Fibroblast of lung (primary cell): ENCODE results near the gene NT5DC4. TPM values are rescaled to one million over a fixed set of nuclear protein-coding genes. Genes with fewer than 3 reads are reported as not detected.

Source experiments
- DNase-seq, 2 donors: peaks; one replicate each; pipeline versions ENCODE4 v3.0.0 to v3.0.0-alpha.2; 2010; ENCODE audit warnings: low read depth in 2 of 2
- H2AFZ ChIP-seq: 2 replicates; pipeline ENCODE4 v1.5.1; 2012; ENCODE audit warnings: low read length, control low read depth, inconsistent platforms
- H3K27ac ChIP-seq: 2 replicates; pipeline ENCODE4 v1.5.1; 2011; ENCODE audit warnings: low read length, control low read depth; ENCODE audit not compliant: insufficient read depth
- H3K27me3 ChIP-seq: 2 replicates; pipeline ENCODE4 v1.5.1; 2011; ENCODE audit warnings: mild to moderate bottlenecking, low read length; ENCODE audit not compliant: control insufficient read depth, insufficient read depth
- H3K36me3 ChIP-seq: 2 replicates; pipeline ENCODE4 v1.5.1; 2011; ENCODE audit warnings: low read length; ENCODE audit not compliant: control insufficient read depth, insufficient read depth
- H3K4me1 ChIP-seq: 2 replicates; pipeline ENCODE4 v1.5.1; 2011; ENCODE audit warnings: low read length; ENCODE audit not compliant: control insufficient read depth, insufficient read depth; ENCODE audit errors: extremely low read depth
- H3K4me2 ChIP-seq: 2 replicates; pipeline ENCODE4 v1.5.1; 2011; ENCODE audit warnings: low read length, control low read depth; ENCODE audit not compliant: insufficient read depth; ENCODE audit errors: extremely low read depth
- H3K4me3 ChIP-seq, 4 experiments: fragments of 200-600 bp in 1 of 4; sonication (generic) in 1 of 4; replicated peaks in 1 of 4; 2 replicates each; pipeline ENCODE4 v1.5.1; 2011 to 2016; ENCODE audit warnings: low read length in 4 of 4, low read depth in 3 of 4, mild to moderate bottlenecking in 3 of 4, control low read depth in 2 of 4, inconsistent platforms in 1 of 4, mixed read lengths in 1 of 4; ENCODE audit not compliant: insufficient read depth in 1 of 4; ENCODE audit errors: control extremely low read depth in 1 of 4
- H3K79me2 ChIP-seq: 2 replicates; pipeline ENCODE4 v1.5.1; 2012; ENCODE audit warnings: mild to moderate bottlenecking, low read length, inconsistent platforms; ENCODE audit not compliant: control insufficient read depth, insufficient read depth
- H3K9ac ChIP-seq: 2 replicates; pipeline ENCODE4 v1.5.1; 2011; ENCODE audit warnings: mild to moderate bottlenecking, low read length, control low read depth; ENCODE audit not compliant: insufficient read depth
- H3K9me3 ChIP-seq: 2 replicates; pipeline ENCODE4 v1.5.1; 2012; ENCODE audit warnings: low read depth, low read length; ENCODE audit not compliant: control insufficient read depth, insufficient read depth
- H4K20me1 ChIP-seq: 2 replicates; pipeline ENCODE4 v1.5.1; 2011; ENCODE audit warnings: low read length; ENCODE audit not compliant: control insufficient read depth, insufficient read depth; ENCODE audit errors: extremely low read depth
- EZH2 ChIP-seq: IDR thresholded peaks from 2 replicates; pipeline ENCODE4 v1.5.1; 2012; ENCODE audit warnings: low read length, control low read depth, mild to moderate bottlenecking; ENCODE audit errors: missing control alignments
- polyA plus RNA-seq, 2 donors: library from polyadenylated mRNA; depleted of rRNA in 1 of 2; stranded (reverse) in 1 of 2; unstranded in 1 of 2; fragments of >200 nt; gene quantifications; 2 replicates each; pipeline ENCODE4 v1.2.1, GENCODE V29; 2011 to 2012; ENCODE audit warnings: missing spikeins in 1 of 2
- total RNA-seq: library from RNA; depleted of rRNA; stranded (reverse); fragments of >200 nt; gene quantifications from 2 replicates; pipeline ENCODE4 v1.2.1, GENCODE V29; 2014
- TF ChIP-seq, protein P1 (sequence below), 2 donors: IDR thresholded peaks in 1 of 2; conservative IDR thresholded peaks in 1 of 2; 1 replicate in 1 of 2; 2 replicates in 1 of 2; pipeline ENCODE4 v1.5.1; 2011 to 2012; ENCODE audit warnings: low read length in 2 of 2, control low read depth in 1 of 2, inconsistent platforms in 1 of 2, low read depth in 1 of 2, mild to moderate bottlenecking in 1 of 2

Gene NT5DC4
- total and polyA plus RNA-seq, 2 donors (not counting 1 experiment from before 2014, with no cell fraction given), result not detected

DNA sequence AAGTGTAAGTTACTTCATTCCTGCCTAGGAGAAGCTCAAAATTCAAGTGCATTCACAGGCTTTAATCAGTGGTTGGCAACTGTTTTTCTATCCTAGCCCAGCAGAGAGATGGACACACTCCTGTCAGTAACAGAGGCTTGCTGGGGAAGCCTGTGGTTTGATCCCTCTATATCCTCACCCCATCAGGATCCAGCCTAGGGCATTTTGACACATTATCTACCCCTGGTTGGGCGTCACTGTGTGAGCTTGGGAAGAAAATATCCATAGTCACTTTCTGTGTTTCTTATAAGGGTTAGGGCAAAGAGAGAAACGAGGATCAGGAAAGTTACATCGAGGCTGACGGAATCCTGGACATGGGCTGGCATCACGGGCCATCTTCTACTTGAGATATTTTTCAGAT, 10.0 kb downstream of the NT5DC4 start:
- Histone ChIP-seq H3K36me3 (no peaks in the 10 kb centered on the region), H3K9me3 (no peaks in the 10 kb centered on the region), H3K4me3 (no peak overlapping the region), H3K4me2 (no peak overlapping the region), H3K27me3 (no peaks in the 10 kb centered on the region), H3K27ac (no peak overlapping the region), H3K9ac (no peak overlapping the region), H4K20me1 (no peaks in the 10 kb centered on the region), H3K4me1 (peaks cover 2% of the 10 kb centered on the region), H2AFZ (no peak overlapping the region), H3K79me2 (no peaks in the 10 kb centered on the region)
- TF ChIP-seq, protein P1, sequence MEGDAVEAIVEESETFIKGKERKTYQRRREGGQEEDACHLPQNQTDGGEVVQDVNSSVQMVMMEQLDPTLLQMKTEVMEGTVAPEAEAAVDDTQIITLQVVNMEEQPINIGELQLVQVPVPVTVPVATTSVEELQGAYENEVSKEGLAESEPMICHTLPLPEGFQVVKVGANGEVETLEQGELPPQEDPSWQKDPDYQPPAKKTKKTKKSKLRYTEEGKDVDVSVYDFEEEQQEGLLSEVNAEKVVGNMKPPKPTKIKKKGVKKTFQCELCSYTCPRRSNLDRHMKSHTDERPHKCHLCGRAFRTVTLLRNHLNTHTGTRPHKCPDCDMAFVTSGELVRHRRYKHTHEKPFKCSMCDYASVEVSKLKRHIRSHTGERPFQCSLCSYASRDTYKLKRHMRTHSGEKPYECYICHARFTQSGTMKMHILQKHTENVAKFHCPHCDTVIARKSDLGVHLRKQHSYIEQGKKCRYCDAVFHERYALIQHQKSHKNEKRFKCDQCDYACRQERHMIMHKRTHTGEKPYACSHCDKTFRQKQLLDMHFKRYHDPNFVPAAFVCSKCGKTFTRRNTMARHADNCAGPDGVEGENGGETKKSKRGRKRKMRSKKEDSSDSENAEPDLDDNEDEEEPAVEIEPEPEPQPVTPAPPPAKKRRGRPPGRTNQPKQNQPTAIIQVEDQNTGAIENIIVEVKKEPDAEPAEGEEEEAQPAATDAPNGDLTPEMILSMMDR (conservative IDR thresholded peaks at IDR 0.05 in 1 of 2, IDR thresholded peaks at IDR 0.05 in 1 of 2; ENCODE audit: low read depth in 1 of 2, low read length in 2 of 2), result no peak
- no peak for TF ChIP-seq EZH2
- DNase-seq, result no peak

GRCh38 chr2:112731479-112731878, 10.7 kb downstream of the NT5DC4 start:
- DNase-seq, result no peak
- Histone ChIP-seq H3K27ac (no peak overlapping the region), H3K4me2 (no peak overlapping the region), H3K36me3 (no peaks in the 10 kb centered on the region), H4K20me1 (no peaks in the 10 kb centered on the region), H2AFZ (no peak overlapping the region), H3K9me3 (no peaks in the 10 kb centered on the region), H3K27me3 (no peaks in the 10 kb centered on the region), H3K79me2 (no peaks in the 10 kb centered on the region), H3K9ac (no peak overlapping the region), H3K4me1 (peaks cover under 1% of the 10 kb centered on the region), H3K4me3 (no peak overlapping the region)
- TF ChIP-seq, protein P1 (conservative IDR thresholded peaks at IDR 0.05 in 1 of 2, IDR thresholded peaks at IDR 0.05 in 1 of 2; ENCODE audit: low read depth in 1 of 2, low read length in 2 of 2), result no peak

DNA sequence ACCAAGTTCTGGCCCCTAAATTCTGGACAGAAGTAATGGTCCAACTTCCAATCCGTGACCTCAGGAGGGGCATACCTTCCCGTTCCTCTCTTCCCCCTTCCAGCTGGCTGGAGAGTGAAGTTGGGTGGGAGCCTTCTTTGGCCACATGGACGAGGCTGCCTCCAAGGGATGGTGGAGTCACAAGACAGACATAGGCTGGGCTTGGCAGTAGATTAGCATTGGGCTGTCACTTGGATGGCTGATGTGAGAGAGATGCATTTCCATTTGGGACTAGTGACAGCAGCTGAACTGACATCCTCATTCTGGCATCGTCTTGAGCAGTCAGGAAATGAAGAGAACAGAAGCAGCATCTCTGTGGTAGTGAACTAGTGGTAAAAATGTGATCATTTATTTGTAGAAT, 12.6 kb downstream of the NT5DC4 start:
- Histone ChIP-seq H3K27me3 (no peaks in the 10 kb centered on the region), H3K9ac (no peak overlapping the region), H3K27ac (no peak overlapping the region), H3K4me3 (no peak overlapping the region), H3K4me1 (no peaks in the 10 kb centered on the region), H4K20me1 (no peaks in the 10 kb centered on the region), H3K79me2 (no peaks in the 10 kb centered on the region), H3K9me3 (no peaks in the 10 kb centered on the region), H3K36me3 (no peaks in the 10 kb centered on the region), H3K4me2 (no peak overlapping the region), H2AFZ (peak overlapping the region; percentile 33)
- no peak for TF ChIP-seq EZH2
- TF ChIP-seq, protein P1 (conservative IDR thresholded peaks at IDR 0.05 in 1 of 2, IDR thresholded peaks at IDR 0.05 in 1 of 2; ENCODE audit: low read depth in 1 of 2, low read length in 2 of 2), result no peak
- DNase-seq, result no peak
